NCI-H1092 treated with DMSO at 0.1 percent for 48 hours (cell line): ENCODE measurements around the gene DPF1.

ENCODE experiments used
- DNase-seq: peaks from one replicate; lab custom pipeline; 2025; lab: John Stamatoyannopoulos, UW

Gene DPF1

GRCh38 chr19:38163419-38164290 lies 60.4 kb downstream of the DPF1 start:
- DNase-seq, result no peak

- no peak for DNase-seq
Measured at GRCh38 chr19:38162632-38163031, 61.4 kb downstream of the DPF1 start.

GRCh38 chr19:38162094-38162493 lies 61.9 kb downstream of the DPF1 start:
- no peak for DNase-seq
